ENCODE data around the gene PRKN.

PRKN gene

DNA sequence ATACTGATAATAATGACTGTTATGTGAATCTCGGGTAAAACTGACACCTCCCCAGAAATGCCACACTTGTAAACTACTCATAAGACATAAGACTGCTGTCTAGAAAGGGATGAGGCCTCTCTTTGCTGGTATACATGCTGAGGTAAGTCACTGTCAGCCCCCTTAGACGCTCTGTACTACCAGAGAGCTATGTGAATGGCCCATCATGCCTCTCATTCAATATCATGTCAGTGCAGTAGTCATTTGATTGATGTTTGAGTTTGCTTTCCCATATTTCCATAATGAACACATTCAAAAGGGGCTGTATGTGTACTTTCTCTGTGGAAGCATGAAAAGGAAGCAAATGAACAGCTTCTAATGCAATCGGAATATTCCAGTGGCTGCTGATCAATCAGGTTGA lies 1334.3 kb downstream of the PRKN start:
- no peak for DNase-seq

- no peak for DNase-seq
These were observed 1337.8 kb downstream of the PRKN start for GRCh38 chr6:161389756-161390155.

DNA sequence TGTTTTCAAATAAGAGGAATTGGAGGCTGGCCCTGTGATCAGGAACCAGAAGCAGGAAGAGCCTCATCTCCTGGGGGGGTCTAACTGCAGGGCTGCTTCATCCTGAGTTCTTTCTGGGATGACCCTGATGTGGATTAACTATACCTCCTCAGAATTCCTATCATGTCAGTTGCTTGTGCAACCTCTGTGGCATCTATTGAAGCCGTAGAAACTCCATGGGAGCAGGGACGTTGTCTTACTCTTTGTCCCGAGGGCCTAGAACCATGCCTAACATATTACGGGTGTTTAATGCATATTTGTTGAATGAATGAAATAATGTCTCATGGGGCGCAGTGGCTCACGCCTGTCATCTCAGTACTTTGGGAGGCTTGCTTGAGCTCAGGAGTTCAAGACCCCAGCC lies 1343.6 kb downstream of the PRKN start:
- no peak for DNase-seq

DNA sequence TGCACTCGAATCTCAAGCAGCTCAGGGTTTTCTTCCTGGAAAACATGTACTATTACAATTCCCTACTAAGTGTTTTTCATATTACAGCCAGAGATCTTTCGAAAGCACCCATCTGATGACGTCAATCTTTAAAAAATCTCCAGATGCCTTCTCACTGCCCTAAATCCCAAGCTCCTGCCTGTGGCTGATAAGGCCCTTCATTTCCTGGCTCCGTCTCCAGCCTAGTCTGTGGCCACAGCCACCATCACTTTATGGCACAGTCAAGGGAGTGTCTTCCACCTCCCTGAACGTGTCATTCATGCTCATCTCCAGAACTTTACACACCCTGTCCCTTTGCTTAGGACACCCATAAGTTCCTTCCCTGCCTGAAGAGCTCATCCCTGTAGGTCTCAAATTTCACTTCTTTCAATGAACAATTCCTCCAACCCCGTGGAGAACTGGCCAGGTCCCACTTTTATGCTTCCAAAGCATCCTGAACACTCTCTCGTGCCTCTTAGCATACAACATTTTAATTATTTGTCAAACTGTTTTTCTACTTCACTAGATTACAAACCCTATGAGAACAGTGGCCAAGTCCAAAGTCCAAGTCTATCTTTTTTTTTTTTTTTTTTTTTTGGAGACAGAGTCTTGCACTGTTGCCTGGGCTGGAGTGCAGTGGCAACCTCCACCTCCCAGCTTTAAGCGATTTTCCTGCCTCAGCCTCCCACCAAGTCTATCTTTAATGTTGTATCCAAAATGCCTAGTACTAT lies 1347.6 kb downstream of the PRKN start:
- no peak for DNase-seq

DNA sequence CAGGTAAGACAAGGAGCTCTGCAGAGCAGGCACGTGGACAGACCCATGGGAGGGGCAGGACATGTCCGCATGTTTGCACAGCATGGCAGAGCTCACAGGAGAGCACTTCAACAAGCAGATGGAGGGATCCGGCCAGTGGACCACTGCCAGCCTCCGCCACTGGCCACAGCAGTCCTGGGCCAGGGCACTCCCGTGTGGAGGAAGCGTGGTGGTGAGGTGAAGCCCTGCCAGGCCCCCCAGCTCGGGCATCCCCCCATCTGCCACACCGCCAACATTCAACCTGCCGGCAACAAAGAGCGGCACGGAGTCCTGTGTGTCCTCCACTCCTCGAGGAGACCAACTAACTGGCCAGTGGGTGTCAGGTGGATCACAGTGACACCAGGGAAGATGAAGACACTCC lies 1349.5 kb downstream of the PRKN start:
- no peak for DNase-seq

DNA sequence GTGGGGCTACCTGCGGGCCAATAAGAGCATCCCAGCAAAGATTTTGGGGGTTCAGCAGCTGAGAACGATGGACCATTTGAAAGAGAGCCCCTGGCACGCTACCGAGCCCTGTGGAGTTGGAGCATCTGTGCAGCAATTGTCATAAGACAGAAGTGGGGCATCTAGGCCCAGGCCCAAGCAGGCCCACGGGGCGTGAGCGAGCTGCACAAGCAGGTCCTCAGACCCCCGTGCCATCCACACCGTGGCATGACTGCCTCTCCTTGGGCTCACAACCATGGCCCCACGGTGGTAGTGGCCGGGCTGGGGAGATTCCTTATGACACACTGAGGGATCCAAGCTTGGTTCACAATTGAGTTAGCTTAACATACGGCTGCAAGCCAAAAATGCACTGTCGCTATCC lies 1350.5 kb downstream of the PRKN start:
- DNase-seq: no peak

GRCh38 chr6:161376367-161376766 lies 1351.2 kb downstream of the PRKN start:
- no peak for DNase-seq

DNA sequence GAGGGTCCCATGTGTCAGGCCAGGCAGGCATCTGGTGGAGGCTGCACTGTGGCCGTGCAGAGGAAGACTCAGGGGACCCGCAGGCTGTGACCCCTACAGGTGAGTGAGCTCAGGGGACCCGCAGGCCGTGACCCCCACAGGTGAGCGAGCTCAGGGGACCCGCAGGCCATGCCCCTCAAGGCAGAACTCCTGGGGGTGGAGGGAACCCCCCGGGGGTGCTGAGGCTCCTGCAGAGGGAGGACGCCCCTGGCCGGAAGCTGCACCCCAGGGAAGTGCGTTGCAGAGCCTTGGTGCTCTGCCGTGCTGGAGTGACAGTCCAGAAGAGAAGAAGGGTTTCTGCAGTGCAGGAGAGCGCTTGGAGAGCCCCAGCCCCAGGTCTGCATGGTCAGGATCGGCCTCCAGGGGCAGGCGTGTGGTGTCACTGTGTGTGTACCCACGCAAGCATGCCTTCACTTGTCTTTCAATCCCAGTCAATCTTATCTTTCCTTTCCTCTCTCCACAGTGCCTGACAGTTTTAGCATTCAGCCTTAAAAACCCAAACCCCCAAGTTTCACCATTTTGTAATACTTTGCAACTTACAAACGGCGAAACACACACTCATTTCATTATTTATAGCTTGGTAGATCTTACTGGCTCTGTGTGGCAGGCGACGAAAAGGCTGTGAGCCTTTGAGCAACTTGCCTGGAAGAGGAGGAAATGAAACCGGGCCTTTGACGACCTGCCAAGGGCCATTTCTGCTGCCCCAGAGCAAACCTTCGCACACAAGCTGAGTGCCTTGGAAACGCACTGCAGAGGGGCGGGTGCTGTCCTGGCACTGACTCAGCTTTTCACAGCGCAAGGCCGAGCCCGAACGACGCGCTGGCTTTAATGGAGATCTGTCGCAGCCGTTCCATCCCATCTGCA lies 1352.3 kb downstream of the PRKN start:
- DNase-seq: no peak

DNA sequence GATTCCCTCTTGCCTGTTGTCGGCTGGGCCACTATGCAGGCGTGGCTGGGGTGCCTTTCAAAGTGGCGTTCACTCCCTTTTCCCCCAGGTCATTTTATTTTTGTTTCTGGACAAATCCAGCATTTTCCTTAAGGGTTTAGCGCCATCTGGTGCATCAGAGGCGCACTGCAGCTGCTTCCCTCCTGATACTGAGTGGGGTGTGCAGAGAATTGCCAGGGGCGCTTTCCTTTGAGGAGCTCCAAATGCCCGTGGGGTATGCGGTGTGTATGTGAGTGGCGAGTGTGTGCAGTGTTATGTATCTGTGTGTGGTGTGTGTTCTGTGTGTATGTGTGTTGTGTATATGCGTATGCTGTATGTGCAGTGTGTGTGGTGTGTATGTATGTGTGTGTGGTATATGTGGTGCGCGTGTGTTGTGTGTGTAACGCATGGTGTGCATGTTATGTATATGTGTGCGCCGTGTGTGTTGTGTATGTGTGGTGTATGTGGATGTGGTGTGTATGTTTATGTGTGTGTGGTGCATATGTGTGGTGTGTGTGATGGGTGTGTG lies 1353.6 kb downstream of the PRKN start:
- DNase-seq: peak; percentile 64

GRCh38 chr6:161372422-161372793 lies 1355.2 kb downstream of the PRKN start:
- no peak for DNase-seq

DNA sequence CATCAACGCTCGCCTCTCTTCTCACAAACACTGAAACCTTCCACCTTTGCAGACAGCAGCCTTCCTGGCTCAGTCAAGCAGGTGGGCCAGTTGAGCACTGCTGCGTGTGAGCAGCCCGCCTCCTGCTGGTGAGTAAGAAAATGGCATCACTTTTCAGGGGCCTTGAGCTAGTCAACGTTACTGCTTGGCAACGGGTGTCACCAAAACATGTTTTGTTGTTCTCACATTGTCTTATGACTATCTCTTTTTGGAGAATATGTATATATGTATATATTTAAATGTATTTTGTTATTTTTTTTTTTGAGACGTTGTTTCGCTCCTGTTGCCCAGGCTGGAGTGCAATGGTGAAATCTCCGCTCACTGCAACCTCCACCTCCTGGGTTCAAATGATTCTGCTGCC lies 1356.7 kb downstream of the PRKN start:
- DNase-seq: peak; percentile 68

- no peak for DNase-seq
These were observed 1358.2 kb downstream of the PRKN start for GRCh38 chr6:161369339-161369738.

DNA sequence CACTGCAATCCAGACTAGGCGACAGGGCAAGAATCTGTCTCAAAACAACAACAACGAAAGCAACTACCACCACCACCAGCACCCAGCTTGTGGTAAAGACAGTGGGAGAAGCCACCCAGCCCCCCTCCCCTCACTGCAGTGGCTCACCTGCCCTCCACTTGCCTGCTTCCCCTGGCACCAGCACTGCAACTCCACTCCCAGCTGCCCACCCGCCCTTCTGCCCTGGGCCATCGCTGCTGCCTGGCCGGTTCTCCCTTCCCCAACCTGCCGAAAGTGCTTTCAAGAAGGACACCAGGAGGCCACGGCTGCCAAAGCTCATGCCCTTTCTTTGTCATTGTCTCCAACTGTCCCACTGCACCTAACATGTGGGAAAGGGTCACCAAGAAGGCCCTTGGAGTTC lies 1359.1 kb downstream of the PRKN start:
- DNase-seq: no peak

GRCh38 chr6:161367472-161367871 lies 1360.1 kb downstream of the PRKN start:
- DNase-seq: no peak

DNA sequence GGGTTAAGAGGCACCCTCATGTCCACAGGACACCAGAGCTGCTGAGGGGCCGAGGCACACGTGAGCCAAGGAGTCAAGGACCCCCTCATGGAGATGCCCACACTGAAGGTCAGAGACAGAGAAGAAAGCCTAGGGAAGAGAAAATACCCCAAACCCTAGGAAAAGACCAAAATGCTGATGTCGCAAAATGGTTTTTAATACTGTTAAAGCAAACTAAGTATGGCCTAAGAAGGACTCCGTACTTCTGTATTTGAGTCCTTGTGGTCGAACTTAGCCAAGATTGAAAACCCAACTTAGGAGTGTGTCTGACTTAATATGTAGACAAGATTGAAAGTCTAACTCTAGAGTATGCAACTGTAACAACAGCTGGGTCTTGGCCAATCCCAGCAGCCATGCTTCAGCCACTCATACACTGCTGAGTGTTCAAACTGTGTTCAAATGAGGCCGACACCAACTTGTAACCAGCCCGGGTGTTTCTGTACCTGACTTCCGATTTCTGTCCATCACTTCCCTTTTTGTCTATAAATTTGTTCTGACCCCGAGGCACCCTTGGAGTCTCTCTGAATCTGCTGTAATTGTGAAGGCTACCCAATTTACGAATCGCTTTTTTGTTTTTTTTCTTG lies 1361.2 kb downstream of the PRKN start:
- no peak for DNase-seq

DNA sequence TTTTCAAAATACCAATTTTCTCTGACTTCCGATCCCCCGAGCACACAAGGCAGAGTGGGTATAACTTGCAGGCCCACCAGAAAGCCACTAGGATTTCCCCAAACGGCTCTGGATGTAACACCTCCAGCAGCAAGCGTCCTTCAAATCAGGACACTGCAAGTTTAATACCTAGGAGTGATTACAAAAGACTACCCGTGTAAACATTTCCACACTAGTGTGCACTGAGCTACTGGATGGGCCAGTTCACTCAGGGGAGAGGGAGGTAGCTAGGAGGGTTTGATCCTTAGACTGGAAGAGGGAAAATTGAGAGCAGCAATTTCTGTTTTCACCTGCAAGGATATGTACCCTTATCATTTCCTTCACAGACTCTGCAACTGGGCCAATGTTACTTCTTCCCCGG lies 1361.9 kb downstream of the PRKN start:
- no peak for DNase-seq

DNA sequence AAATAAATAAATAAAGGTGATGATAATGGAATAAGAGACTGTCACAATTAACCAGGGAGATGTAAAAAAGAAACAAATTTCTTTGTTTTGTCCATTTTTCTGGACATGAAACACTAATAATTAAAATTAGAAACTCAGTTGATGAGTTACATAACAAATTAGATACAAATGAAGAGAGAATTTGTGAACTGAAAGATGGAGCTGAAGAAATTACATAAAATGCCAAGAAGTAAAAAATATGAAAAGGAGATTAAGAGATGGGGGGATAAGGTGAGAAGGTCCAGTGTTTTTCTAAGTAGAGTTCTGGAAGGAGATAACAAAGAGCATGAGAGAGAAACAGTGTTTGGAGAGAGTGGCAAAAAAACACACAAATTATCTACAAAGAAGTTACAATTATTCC lies 1364.3 kb downstream of the PRKN start:
- no peak for DNase-seq

DNA sequence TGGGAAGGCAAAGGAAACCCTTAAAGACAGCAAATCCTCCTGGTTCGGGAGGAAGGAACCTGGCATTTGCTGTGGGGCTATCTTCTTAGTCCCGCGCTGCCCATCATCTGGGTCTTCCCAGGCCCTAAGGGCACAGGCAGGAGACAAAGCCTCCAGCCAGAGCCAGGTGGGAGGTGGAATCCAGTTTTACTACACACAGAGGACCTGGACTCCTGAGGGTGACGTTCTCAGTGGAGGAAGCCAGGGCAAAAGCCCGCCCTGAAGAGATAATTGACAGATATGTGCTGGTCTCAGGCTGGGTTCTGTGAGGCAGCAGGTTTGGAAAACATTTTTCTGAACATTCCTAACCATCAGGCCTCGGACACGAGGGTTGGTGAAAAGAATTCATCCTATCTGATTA lies 1365.3 kb downstream of the PRKN start:
- DNase-seq: no peak

DNA sequence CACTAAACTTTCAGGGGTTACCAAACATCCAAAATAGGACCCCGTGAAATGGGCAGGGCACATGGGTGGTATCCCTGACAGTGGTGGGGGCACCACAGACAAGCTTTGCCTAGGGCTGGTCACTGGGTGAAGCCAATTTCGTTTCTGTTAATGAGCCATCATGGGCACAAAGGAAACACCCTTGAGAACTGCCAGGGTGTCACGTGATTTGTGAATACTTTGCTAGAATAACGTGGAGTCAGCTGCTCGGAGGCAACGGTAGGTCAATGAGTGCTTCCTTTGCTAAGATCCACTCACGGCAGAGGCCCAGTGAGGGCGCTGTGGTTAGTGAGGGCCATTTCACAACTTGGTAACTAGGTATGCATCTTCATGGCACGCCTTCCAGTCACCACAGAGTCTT lies 1366.0 kb downstream of the PRKN start:
- no peak for DNase-seq

DNA sequence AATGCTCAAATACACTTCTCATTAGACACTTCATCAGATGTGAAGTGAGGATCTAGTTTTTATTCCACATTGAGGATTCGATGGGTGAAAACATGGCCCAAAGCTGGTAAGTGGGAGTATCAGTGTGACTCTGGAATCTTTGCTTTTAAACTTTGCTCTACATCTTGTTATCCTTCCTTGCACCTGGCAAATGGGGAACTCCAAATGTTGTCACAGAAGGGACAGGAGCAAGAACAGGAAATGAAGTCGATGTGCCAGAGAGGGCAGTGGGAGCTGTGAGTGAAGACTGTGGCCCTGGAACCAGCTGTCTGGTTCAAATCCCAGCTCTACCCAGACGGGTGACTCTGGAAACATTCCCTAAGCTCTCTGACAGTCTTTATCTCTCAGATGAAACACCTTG lies 1367.0 kb downstream of the PRKN start:
- DNase-seq: no peak

DNA sequence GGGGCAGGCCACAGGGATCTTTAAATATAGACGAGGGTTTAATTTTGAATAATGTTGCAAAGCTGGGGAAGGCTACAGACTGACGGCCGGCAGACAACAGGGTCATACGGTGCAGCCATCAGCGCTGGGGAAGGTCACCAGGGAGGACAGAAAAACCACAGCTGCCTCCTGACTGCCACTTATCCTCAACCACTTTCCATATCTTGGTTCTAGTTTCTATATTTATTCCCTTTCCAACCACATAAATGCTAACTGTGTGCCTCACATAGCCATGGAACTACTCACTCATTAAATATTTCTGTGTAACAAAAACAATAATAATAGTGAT lies 1368.0 kb downstream of the PRKN start:
- DNase-seq: no peak

GRCh38 chr6:161356167-161356854 lies 1371.3 kb downstream of the PRKN start:
- DNase-seq: no peak

DNA sequence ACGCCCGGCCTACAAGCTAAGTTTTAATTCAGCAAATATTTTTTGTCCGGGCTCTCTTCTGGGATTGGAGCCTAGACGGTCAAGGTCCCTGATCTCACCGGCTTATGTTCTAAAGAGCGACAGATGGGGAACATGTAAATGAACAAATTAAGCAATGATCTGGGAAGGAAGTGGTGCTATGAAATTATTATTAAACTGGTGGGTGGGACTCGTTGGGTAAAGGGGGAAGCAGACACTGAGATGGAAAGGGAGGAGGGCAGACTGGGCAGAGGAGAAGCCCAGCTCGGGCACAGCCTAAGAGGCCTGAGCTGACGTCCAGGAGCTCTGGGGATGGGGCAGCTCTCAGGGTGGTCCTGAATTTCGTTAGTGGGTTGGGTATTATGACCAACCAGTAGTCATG lies 1371.9 kb downstream of the PRKN start:
- no peak for DNase-seq
